ENCODE results near the gene RBM4B.

- TF ChIP-seq CTCF (IDR thresholded peaks at IDR 0.05) (no peak), POLR2AphosphoS5 (IDR thresholded peaks at IDR 0.05; ENCODE audit: low read depth, low read length) (no peak), SIN3A (IDR thresholded peaks at IDR 0.05; ENCODE audit: borderline replicate concordance, insufficient read depth, low read depth, low read length) (no peak)
Measured at GRCh38 chr11:66706989-66707388, 29.3 kb upstream of the RBM4B start.
